ENCODE measurements around the gene ACMSD.

DNA sequence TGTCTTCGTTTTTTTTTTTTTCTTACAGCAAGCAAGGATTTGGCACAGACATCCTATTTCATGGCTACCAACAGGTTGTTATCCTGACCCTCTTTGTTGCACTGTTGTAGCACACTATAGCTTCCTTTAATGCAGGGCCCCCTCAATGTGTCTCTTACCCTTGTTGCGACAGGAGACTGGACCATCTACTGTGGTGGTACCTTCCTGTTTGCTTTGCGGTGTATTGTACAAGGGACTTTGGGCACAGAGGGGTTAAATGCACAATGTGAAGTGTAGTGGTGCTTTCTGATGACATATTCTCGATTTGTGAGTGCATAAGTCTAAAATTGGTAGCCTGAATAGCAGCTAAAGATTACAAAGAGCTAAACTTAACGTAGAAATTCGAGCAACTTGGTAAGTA is 107.7 kb downstream of the ACMSD start:
- TF ChIP-seq, protein P1, sequence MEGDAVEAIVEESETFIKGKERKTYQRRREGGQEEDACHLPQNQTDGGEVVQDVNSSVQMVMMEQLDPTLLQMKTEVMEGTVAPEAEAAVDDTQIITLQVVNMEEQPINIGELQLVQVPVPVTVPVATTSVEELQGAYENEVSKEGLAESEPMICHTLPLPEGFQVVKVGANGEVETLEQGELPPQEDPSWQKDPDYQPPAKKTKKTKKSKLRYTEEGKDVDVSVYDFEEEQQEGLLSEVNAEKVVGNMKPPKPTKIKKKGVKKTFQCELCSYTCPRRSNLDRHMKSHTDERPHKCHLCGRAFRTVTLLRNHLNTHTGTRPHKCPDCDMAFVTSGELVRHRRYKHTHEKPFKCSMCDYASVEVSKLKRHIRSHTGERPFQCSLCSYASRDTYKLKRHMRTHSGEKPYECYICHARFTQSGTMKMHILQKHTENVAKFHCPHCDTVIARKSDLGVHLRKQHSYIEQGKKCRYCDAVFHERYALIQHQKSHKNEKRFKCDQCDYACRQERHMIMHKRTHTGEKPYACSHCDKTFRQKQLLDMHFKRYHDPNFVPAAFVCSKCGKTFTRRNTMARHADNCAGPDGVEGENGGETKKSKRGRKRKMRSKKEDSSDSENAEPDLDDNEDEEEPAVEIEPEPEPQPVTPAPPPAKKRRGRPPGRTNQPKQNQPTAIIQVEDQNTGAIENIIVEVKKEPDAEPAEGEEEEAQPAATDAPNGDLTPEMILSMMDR (IDR thresholded peaks at IDR 0.05): no peak
- no peak for TF ChIP-seq EP300 (IDR thresholded peaks at IDR 0.05)
- no peak for TF ChIP-seq POLR2A (IDR thresholded peaks at IDR 0.05; ENCODE audit: low read depth)
- TF ChIP-seq POLR2AphosphoS5 (IDR thresholded peaks at IDR 0.05): no peak

All from esophagus muscularis mucosa (tissue), 4 donors.